ENCODE measurements around the gene SOS1. TPM values are rescaled to one million over a fixed set of nuclear protein-coding genes. Genes with fewer than 3 reads are reported as not detected.
"Not testable (repeated sequence)": the region's sequence is repeated elsewhere in the genome, so short reads cannot be mapped to it uniquely, and the experiment has no call there.

The SOS1 gene
- total and polyA plus RNA-seq, 2 donors from 2014 or later: 5.5 to 33.4 TPM

- DNase-seq (no peak), FAIRE-seq (no peak)
- Histone ChIP-seq H3K9ac (ENCODE audit: low read length in 3 of 3) (no peak overlapping the region), H3K36me3 (ENCODE audit: control insufficient read depth in 2 of 3, insufficient read depth in 3 of 3, low read length in 3 of 3) (no peaks in the 10 kb centered on the region), H3K27ac (ENCODE audit: low read depth in 2 of 2, low read length in 2 of 2) (no peak overlapping the region), H3K4me1 (ENCODE audit: control insufficient read depth in 2 of 3, insufficient read depth in 2 of 3, low read depth in 1 of 3, low read length in 3 of 3) (no peaks in the 10 kb centered on the region), H3K9me3 (ENCODE audit: control insufficient read depth in 2 of 3, insufficient read depth in 1 of 3, low read length in 3 of 3) (no peaks in the 10 kb centered on the region), H3K4me3 (ENCODE audit: low read length in 3 of 3) (no peak overlapping the region), H3K27me3 (ENCODE audit: control insufficient read depth, insufficient read depth, low read length) (no peaks in the 10 kb centered on the region)
- intact Hi-C loops (cut with DNase I): no loop called here
- no peak for TF ChIP-seq CTCF (IDR thresholded peaks at IDR 0.05; ENCODE audit: borderline replicate concordance, extremely low read depth, insufficient read depth)
Measured at GRCh38 chr2:39159283-39159682, 38.4 kb upstream of the SOS1 start.

GRCh38 chr2:39158351-39158750 lies 37.5 kb upstream of the SOS1 start:
- Histone ChIP-seq H3K4me3 (ENCODE audit: low read length in 3 of 3) (no peak overlapping the region), H3K36me3 (ENCODE audit: control insufficient read depth in 2 of 3, insufficient read depth in 3 of 3, low read length in 3 of 3) (no peaks in the 10 kb centered on the region), H3K9me3 (ENCODE audit: control insufficient read depth in 2 of 3, insufficient read depth in 1 of 3, low read length in 3 of 3) (no peaks in the 10 kb centered on the region), H3K27ac (ENCODE audit: low read depth in 2 of 2, low read length in 2 of 2) (no peak overlapping the region), H3K27me3 (ENCODE audit: control insufficient read depth, insufficient read depth, low read length) (no peaks in the 10 kb centered on the region), H3K4me1 (ENCODE audit: control insufficient read depth in 2 of 3, insufficient read depth in 2 of 3, low read depth in 1 of 3, low read length in 3 of 3) (no peaks in the 10 kb centered on the region), H3K9ac (ENCODE audit: low read length in 3 of 3) (no peak overlapping the region)
- intact Hi-C loops (cut with DNase I): no loop called here
- DNase-seq (no peak), FAIRE-seq (no peak)
- no peak for TF ChIP-seq CTCF (IDR thresholded peaks at IDR 0.05; ENCODE audit: borderline replicate concordance, extremely low read depth, insufficient read depth)

DNA sequence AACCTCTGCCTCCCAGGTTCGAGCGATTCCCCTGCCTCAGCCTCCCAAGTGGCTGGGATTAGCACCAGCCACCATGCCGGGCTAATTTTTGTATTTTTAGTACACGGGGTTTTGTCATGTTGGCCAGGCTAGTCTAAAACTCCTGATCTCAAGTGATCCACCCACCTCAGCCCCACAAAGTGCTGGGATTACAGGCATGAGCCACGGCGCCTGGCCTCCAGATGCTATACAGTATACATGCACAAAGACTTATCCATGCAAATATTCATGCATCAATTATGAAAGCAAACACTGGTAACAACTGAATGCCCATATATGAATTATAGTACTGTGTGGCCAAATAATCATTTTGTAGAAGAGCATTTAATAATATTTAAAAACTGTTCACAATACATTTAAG lies 36.0 kb upstream of the SOS1 start:
- Histone ChIP-seq H3K9ac (ENCODE audit: low read length in 3 of 3) (no peak overlapping the region), H3K27me3 (ENCODE audit: control insufficient read depth, insufficient read depth, low read length) (no peaks in the 10 kb centered on the region), H3K4me3 (ENCODE audit: low read length in 3 of 3) (no peak overlapping the region), H3K36me3 (ENCODE audit: control insufficient read depth in 2 of 3, insufficient read depth in 3 of 3, low read length in 3 of 3) (no peaks in the 10 kb centered on the region), H3K27ac (ENCODE audit: low read depth in 2 of 2, low read length in 2 of 2) (no peak overlapping the region), H3K4me1 (ENCODE audit: control insufficient read depth in 2 of 3, insufficient read depth in 2 of 3, low read depth in 1 of 3, low read length in 3 of 3) (no peaks in the 10 kb centered on the region), H3K9me3 (ENCODE audit: control insufficient read depth in 2 of 3, insufficient read depth in 1 of 3, low read length in 3 of 3) (no peaks in the 10 kb centered on the region)
- TF ChIP-seq CTCF (IDR thresholded peaks at IDR 0.05; ENCODE audit: borderline replicate concordance, extremely low read depth, insufficient read depth): no peak
- intact Hi-C loops (cut with DNase I): no loop called here
- DNase-seq (no peak), FAIRE-seq (no peak)

DNA sequence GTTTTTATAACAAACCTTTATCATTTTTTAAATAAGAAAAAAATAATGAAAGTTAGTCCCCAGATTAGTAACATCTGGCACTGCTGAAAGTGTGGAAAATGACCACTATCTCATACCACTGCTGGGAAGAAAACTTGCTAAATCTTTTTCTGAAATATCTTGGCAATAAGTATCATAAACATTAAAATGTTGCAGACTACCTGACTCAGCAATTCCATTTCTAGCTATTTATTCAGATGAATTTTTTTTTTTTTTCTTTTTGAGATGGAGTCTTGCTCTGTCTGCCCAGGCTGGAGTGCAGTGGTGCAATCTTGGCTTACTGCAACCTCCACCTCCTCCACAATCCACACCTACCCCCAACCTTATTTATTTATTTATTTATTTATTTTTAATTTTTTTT lies 35.3 kb upstream of the SOS1 start:
- no peak for DNase-seq
- TF ChIP-seq CTCF (IDR thresholded peaks at IDR 0.05; ENCODE audit: borderline replicate concordance, extremely low read depth, insufficient read depth): no peak
- intact Hi-C loops (cut with DNase I): no loop called here
- H3K4me3 ChIP-seq (ENCODE audit: low read length in 3 of 3): no peak overlapping the region
- no peak overlapping the region for H3K9ac ChIP-seq (ENCODE audit: low read length in 3 of 3)
- no peaks in the 10 kb centered on the region for H3K27me3 ChIP-seq (ENCODE audit: control insufficient read depth, insufficient read depth, low read length)
- no peaks in the 10 kb centered on the region for H3K9me3 ChIP-seq (ENCODE audit: control insufficient read depth in 2 of 3, insufficient read depth in 1 of 3, low read length in 3 of 3)
- H3K27ac ChIP-seq (ENCODE audit: low read depth in 2 of 2, low read length in 2 of 2): no peak overlapping the region
- peak; percentile 44 for FAIRE-seq
- no peaks in the 10 kb centered on the region for H3K4me1 ChIP-seq (ENCODE audit: control insufficient read depth in 2 of 3, insufficient read depth in 2 of 3, low read depth in 1 of 3, low read length in 3 of 3)
- no peaks in the 10 kb centered on the region for H3K36me3 ChIP-seq (ENCODE audit: control insufficient read depth in 2 of 3, insufficient read depth in 3 of 3, low read length in 3 of 3)

DNA sequence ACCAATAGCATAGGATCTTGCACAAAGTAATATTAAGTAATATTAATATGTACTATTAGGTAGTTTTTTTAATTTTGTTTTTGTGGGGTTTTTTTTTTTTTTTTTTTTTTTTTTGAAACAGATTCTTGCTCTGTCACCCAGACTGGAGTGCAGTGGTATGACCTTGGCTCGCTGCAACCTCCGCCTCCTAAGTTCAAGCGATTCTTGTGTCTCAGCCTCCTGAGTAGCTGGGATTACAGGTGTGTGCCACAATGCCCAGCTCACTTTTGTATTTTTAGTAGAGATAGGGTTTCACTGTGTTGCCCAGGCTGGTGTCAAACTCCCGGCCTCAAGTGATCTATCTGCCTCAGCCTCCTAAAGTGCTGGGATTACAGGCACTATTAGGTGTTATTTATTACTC lies 34.7 kb upstream of the SOS1 start:
- H3K9ac ChIP-seq (ENCODE audit: low read length in 3 of 3); H3K27ac ChIP-seq (ENCODE audit: low read depth in 2 of 2, low read length in 2 of 2); DNase-seq; FAIRE-seq; H3K36me3 ChIP-seq (ENCODE audit: control insufficient read depth in 2 of 3, insufficient read depth in 3 of 3, low read length in 3 of 3); intact Hi-C loops (cut with DNase I); H3K27me3 ChIP-seq (ENCODE audit: control insufficient read depth, insufficient read depth, low read length); H3K4me3 ChIP-seq (ENCODE audit: low read length in 3 of 3); H3K9me3 ChIP-seq (ENCODE audit: control insufficient read depth in 2 of 3, insufficient read depth in 1 of 3, low read length in 3 of 3); H3K4me1 ChIP-seq (ENCODE audit: control insufficient read depth in 2 of 3, insufficient read depth in 2 of 3, low read depth in 1 of 3, low read length in 3 of 3): not testable (repeated sequence)
